Measurements from ENCODE around the gene IL36B.

- TF ChIP-seq, protein P1, sequence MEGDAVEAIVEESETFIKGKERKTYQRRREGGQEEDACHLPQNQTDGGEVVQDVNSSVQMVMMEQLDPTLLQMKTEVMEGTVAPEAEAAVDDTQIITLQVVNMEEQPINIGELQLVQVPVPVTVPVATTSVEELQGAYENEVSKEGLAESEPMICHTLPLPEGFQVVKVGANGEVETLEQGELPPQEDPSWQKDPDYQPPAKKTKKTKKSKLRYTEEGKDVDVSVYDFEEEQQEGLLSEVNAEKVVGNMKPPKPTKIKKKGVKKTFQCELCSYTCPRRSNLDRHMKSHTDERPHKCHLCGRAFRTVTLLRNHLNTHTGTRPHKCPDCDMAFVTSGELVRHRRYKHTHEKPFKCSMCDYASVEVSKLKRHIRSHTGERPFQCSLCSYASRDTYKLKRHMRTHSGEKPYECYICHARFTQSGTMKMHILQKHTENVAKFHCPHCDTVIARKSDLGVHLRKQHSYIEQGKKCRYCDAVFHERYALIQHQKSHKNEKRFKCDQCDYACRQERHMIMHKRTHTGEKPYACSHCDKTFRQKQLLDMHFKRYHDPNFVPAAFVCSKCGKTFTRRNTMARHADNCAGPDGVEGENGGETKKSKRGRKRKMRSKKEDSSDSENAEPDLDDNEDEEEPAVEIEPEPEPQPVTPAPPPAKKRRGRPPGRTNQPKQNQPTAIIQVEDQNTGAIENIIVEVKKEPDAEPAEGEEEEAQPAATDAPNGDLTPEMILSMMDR (IDR thresholded peaks at IDR 0.05): no peak
- TF ChIP-seq ZFX (IDR thresholded peaks at IDR 0.05; ENCODE audit: borderline replicate concordance): no peak
Observed at GRCh38 chr2:113068706-113069485, 16.2 kb upstream of the IL36B start.

All from 22Rv1 (cell line).